NCI-H2081 (cell line): Measurements from ENCODE around the gene OR52I1.
A peak's percentile ranks its signal among the peaks of the same experiment; 100 is the strongest.

Source experiments
- DNase-seq, 2 experiments: peaks; one replicate each; lab custom pipeline; 2025; lab: John Stamatoyannopoulos, UW

The OR52I1 gene

DNA sequence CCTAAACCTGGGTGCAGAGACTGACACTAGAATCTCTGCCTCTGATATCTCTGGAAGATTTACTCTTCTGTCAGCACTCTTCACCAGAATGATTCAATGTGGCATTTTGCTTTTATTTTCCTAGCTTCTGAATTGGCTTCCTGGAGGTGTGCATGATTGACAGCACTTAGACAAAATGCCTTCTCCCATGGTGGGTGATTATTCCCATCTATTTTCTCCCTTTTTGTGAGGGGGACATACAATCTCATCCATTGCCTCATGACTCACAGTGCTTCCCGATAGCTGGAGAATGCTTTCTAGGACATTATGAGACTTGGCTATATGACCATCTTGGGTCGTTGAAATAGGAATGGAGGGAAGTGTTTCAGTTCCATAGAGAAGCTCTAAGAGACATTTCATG lies 18.1 kb downstream of the OR52I1 start:
- DNase-seq: no peak

DNA sequence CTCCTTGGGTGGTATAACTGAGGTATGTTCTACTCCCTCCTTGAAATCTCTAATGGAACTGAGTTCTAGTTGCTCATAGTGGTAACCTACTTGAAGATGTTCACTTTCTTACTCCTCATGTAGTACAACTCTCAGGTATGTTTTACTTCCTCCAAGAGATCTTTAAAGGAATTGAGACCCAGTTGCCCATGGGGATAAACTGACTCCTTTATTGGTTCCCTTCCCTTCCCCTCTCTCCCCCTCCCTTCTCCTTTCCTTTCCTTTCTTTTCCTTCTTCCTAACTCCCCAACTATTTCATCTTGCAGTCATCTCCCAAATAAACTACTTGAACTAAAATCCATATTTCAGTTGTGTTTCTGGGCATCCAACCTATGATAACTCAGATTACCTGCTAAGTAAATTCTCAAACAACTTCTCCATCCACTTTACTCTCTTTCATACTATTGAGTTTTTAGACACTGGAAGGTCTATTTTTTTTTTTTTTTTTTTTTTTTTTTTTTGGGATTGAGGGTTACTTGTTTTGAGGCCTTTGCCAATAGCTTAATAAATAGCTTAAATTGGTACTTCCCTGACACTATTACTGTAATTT lies 22.1 kb downstream of the OR52I1 start:
- no peak for DNase-seq

DNA sequence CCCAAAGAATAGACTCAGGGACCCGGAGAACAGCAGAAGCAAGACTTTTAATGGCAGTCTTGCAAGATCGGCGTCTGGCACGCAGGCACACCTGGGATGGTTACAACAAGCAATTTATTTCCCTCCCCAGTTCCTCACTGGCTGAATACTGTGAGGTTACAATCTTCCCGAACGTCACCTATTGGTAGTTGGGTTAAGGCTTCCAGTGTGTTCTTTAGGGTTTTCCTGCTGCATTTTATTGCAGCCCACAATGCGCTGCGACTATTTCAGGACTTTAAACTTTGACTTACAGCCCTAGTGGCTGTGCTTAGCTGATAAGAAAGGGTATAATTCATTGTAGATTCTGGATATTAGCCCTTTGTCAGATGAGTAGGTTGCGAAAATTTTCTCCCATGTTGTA lies 25.7 kb downstream of the OR52I1 start:
- no peak for DNase-seq

DNA sequence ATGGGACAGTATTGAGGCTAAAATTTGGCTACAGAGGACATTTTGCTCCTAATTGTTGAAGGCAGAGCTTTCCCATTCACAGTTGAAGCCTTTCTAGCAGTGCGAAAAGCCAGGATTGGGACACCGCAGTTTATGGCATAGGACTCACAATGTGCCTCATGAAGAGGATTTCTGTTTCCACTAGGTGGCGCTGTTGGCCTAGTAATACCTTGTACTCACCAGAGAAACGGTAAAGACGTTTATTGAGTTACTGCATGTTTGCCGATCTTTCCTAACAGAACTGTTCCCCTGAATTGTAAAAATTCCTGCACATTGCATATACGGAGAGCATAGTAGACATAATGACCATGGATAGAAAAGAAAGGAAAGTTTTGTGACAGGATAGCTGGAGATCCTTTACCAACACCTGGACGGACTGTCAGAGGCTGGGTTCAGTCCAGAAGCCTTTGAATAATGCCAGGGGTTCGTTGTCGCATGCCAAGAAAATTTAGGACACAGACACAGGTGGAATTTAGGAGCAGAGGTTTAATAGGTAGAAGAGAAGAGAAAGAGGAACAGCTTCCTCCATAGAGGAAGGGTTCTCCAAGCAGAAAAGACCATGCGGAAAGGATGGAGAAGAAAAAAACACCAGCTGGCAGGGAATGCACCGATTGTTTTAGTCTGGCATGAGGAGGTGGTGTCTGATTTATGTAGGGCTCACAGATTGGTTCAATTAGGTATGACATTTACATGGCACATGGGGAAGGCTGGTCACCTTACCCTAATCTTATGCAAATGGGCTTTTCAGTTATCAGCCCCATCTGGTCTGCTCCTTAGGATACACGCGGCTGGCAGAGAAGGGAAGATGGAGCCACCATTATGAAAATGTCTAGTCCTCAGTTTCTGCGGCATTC lies 32.6 kb downstream of the OR52I1 start:
- DNase-seq: peak; percentile 87 to 88

DNA sequence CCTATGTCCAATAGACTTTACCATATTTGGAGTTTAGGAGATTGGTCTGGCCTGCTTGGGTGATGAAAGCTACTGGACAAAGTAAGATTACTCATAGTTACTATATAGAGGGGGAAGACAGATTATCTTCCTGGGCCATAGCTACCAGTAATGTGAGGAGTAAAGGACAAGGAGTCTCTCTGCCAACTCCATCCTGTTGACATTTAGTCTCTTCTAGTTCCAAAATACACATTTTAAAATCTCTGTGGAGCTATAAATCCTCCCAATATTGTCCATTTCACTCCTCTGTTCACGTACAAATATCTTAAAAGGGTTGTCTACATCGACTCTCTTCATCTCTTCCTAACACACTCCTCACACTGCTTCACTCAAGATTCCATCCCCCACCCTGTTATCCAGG lies 42.3 kb downstream of the OR52I1 start:
- no peak for DNase-seq

DNA sequence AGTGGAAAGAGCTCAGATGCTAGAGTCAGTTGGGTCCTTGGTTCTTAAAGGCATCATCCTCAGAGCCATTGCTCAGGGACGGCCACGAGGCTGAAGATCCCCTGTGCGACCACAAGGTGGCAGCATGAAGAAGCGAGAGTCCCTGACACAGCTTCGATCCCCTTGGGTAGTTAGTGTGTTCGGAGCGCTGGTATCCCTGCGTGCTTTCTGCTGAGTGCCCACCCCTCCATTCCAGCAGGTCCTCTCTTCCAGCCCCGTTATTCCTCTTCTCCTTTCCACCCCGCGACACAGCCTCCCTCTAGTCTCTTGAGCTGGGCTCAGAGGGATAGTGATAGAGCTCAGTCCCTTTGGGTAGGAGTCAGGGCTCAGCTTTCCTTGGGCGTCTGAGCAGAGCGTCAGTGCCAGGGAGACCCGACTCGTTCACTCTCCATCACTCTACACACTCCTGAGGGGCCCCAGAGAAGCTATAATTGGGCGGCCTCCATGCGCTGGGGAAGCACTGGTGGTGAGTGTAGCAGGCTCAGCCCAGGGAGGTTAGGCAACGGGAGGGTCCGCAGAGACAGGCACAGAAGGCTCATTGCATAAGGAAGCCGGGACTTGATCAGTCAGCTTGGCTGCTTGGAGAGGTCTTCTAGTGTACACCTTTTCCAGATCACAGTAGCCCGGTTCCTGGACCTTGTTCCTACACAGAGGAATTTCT lies 43.3 kb downstream of the OR52I1 start, which contains the start of gene OR51D1:
OR51D1 (plus strand) TSS at position 516 of the 700 bp plus-strand sequence. CDS start 2,314 bp downstream, outside the sequence.
- DNase-seq: peak; percentile 76 to 88

DNA sequence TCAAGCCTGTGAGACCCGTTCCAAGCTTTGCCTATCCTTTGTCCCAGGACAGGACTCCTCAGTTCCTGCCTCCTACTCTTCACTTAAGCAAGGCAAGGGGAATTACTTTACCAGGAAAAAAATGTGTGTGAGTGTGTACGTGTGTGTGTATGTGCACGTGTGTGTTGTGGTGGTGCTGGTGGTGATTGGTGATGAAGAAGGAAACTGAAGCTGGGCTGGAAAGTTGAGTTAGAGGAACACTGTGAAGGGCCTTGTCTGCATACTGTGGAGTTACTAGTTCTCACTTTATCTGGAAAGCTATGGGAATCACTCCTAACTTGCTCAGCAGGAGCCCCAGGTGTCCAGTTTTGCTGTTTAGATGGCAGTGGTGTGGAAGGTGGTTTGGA lies 43.8 kb downstream of the OR52I1 start:
- DNase-seq: no peak

DNA sequence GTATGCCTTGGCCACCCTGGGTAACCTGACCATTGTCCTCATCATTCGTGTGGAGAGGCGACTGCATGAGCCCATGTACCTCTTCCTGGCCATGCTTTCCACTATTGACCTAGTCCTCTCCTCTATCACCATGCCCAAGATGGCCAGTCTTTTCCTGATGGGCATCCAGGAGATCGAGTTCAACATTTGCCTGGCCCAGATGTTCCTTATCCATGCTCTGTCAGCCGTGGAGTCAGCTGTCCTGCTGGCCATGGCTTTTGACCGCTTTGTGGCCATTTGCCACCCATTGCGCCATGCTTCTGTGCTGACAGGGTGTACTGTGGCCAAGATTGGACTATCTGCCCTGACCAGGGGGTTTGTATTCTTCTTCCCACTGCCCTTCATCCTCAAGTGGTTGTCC lies 46.1 kb downstream of the OR52I1 start:
- DNase-seq: no peak

DNA sequence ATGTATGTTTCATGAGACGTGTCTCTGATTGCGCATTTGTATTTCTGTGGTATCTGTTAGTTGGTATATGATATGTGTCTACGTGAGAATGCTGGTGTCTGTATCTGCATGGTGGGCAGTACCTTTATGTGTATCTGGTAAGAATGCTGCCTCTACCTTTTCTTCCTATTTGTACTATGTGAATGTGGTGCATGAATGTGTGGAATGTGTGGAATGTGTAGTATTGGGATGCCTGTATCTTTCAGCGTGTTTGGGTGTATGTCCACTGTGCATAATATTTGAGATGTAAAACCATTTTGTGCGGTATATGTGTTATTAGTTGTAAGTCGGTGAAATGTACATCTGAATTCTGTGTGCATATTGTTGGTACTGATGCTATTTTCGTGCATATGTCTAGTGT lies 47.7 kb downstream of the OR52I1 start:
- DNase-seq: no peak

DNA sequence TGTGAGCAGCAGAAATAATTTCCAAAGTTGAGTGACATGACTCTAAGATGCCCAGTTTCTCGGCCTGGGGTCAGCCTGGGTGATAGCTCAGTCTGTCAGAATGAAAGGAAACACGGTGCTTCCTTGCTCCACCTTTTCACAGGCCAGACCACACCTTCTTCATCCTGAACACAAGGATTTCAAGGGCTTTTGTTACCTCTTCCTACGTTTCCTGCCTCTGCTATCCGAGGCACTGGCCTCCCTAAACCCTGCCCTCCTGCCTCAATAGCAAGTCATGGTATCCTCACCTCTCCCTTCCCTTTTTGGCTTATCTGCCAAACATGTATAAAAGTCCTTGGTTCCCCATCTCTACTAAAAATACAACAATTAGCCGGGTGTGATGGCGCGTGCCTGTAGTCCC lies 48.2 kb downstream of the OR52I1 start:
- no peak for DNase-seq

DNA sequence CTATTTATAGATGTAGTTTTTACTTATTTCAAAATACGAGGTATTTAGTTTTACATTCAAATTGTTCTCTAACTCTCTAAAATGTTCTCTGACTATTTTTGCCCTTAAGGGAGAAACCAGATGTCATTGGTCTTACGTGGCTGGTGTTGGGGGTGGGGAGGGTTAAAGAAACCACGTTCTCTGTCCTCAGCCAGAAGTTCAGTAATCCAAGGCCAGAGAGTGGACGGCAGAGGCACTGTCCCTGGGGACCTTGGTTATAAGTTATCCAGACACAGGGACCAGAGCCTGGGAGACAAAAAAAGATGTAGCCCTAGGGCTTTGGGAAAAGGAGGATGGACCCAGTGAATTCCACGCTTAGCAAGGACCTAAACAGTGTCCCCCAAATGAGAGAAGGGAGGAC lies 49.2 kb downstream of the OR52I1 start:
- no peak for DNase-seq

DNA sequence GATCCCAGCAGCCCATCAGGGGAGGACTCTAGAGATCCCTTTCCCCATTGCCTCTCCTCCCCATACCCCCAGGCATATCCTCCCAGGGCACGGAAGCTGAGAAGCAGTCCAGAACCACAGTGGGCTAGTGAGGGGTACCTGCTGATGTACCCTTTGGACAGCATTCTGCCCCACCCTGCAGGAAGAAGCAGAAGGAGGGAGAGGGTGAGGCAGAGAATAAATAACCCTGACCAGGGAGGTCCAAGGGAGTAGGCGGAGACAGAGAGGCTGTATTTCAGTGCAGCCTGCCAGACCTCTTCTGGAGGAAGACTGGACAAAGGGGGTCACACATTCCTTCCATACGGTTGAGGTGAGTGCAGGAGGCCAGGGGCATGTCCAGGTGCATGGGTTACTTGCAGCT lies 49.8 kb downstream of the OR52I1 start, which contains the start of gene OR51E1:
OR51E1 (plus strand) TSS at position 301 of the 400 bp plus-strand sequence. CDS start 8,545 bp downstream, outside the sequence.
- DNase-seq: no peak

DNA sequence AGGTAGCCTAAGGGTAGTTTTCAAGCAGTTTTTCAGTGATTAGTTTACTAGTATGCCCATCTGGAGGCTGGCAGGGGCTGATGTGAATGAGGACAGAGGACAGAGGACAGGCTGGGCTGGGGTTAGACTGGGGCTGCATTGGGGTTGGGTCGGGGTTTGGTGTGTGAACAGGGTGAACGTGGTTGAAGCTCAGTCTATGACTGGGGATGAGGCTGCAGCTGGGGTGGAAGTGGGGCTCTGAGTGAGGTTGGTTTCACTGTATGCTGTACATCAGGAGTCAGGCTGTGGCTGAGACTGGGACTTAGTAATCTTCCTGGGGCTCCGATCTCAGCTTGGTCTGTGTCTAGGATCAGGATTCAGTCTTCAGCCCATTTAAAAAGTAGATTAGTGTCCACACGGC lies 50.4 kb downstream of the OR52I1 start:
- no peak for DNase-seq
